ENCODE results near the gene PTPRE.
"Not testable (repeated sequence)": the region's sequence is repeated elsewhere in the genome, so short reads cannot be mapped to it uniquely, and the experiment has no call there.

Gene PTPRE

GRCh38 chr10:128084991-128085390, 178.1 kb downstream of the PTPRE start:
- no peak for TF ChIP-seq POLR2A (IDR thresholded peaks at IDR 0.05; ENCODE audit: low read depth, low read length)
- TF ChIP-seq TAF1 (IDR thresholded peaks at IDR 0.05; ENCODE audit: borderline replicate concordance, low read depth, low read length): no peak
- TF ChIP-seq POLR2AphosphoS5 (IDR thresholded peaks at IDR 0.05; ENCODE audit: low read depth, low read length): no peak
- FAIRE-seq: no peak

GRCh38 chr10:128086003-128086863, 179.3 kb downstream of the PTPRE start:
- DNase-seq (ENCODE audit: insufficient read length) (no peak), FAIRE-seq (no peak)

More at GRCh38 chr10:128084991-128085390, 178.1 kb downstream of the PTPRE start:
- no peak for DNase-seq (ENCODE audit: insufficient read length)

GRCh38 chr10:128087146-128087883, 180.4 kb downstream of the PTPRE start:
- no peak for TF ChIP-seq TAF1 (IDR thresholded peaks at IDR 0.05; ENCODE audit: borderline replicate concordance, low read depth, low read length)
- TF ChIP-seq POLR2AphosphoS5 (IDR thresholded peaks at IDR 0.05; ENCODE audit: low read depth, low read length): no peak
- no peak for TF ChIP-seq POLR2A (IDR thresholded peaks at IDR 0.05; ENCODE audit: low read depth, low read length)
- no peak for DNase-seq (ENCODE audit: insufficient read length)
- no peak for FAIRE-seq

More at GRCh38 chr10:128086003-128086863, 179.3 kb downstream of the PTPRE start:
- no peak for TF ChIP-seq TAF1 (IDR thresholded peaks at IDR 0.05; ENCODE audit: borderline replicate concordance, low read depth, low read length)
- TF ChIP-seq POLR2AphosphoS5 (IDR thresholded peaks at IDR 0.05; ENCODE audit: low read depth, low read length): no peak
- no peak for TF ChIP-seq POLR2A (IDR thresholded peaks at IDR 0.05; ENCODE audit: low read depth, low read length)

GRCh38 chr10:128087884-128088709, 181.2 kb downstream of the PTPRE start:
- no peak for FAIRE-seq
- DNase-seq (ENCODE audit: insufficient read length): no peak
- TF ChIP-seq POLR2A (IDR thresholded peaks at IDR 0.05; ENCODE audit: low read depth, low read length) (no peak), TAF1 (IDR thresholded peaks at IDR 0.05; ENCODE audit: borderline replicate concordance, low read depth, low read length) (no peak), POLR2AphosphoS5 (IDR thresholded peaks at IDR 0.05; ENCODE audit: low read depth, low read length) (no peak)

GRCh38 chr10:128091636-128092210, 184.8 kb downstream of the PTPRE start:
- DNase-seq (ENCODE audit: insufficient read length): no peak
- FAIRE-seq: no peak
- TF ChIP-seq POLR2AphosphoS5 (IDR thresholded peaks at IDR 0.05; ENCODE audit: low read depth, low read length) (no peak), TAF1 (IDR thresholded peaks at IDR 0.05; ENCODE audit: borderline replicate concordance, low read depth, low read length) (no peak), POLR2A (IDR thresholded peaks at IDR 0.05; ENCODE audit: low read depth, low read length) (no peak)

GRCh38 chr10:128092454-128092853, 185.6 kb downstream of the PTPRE start:
- no peak for TF ChIP-seq TAF1 (IDR thresholded peaks at IDR 0.05; ENCODE audit: borderline replicate concordance, low read depth, low read length)
- no peak for TF ChIP-seq POLR2A (IDR thresholded peaks at IDR 0.05; ENCODE audit: low read depth, low read length)
- TF ChIP-seq POLR2AphosphoS5 (IDR thresholded peaks at IDR 0.05; ENCODE audit: low read depth, low read length): no peak
- no peak for FAIRE-seq
- no peak for DNase-seq (ENCODE audit: insufficient read length)

GRCh38 chr10:128094596-128094995, 187.7 kb downstream of the PTPRE start:
- not testable (repeated sequence) for FAIRE-seq; DNase-seq (ENCODE audit: insufficient read length)

GRCh38 chr10:128095027-128095752, 188.3 kb downstream of the PTPRE start:
- FAIRE-seq (no peak), DNase-seq (ENCODE audit: insufficient read length) (no peak)
- TF ChIP-seq TAF1 (IDR thresholded peaks at IDR 0.05; ENCODE audit: borderline replicate concordance, low read depth, low read length): no peak
- peak; percentile 32; the same call in 1 of the 2 replicates for TF ChIP-seq POLR2A (IDR thresholded peaks at IDR 0.05; ENCODE audit: low read depth, low read length)
- TF ChIP-seq POLR2AphosphoS5 (IDR thresholded peaks at IDR 0.05; ENCODE audit: low read depth, low read length): no peak; the same call in 1 of the 2 replicates

- FAIRE-seq (no peak), DNase-seq (ENCODE audit: insufficient read length) (no peak)
- TF ChIP-seq POLR2AphosphoS5 (IDR thresholded peaks at IDR 0.05; ENCODE audit: low read depth, low read length) (0 out of 2 replicates have a peak, but pooled peaks have one; percentile 33), TAF1 (IDR thresholded peaks at IDR 0.05; ENCODE audit: borderline replicate concordance, low read depth, low read length) (no peak)
These were observed 189.0 kb downstream of the PTPRE start for GRCh38 chr10:128095753-128096469.
